GM12873 (cell line): ENCODE data around the gene PAPSS1.

ENCODE experiments used
- CTCF ChIP-seq: IDR thresholded peaks from 2 replicates; pipeline ENCODE4 v1.5.1; 2012; ENCODE audit warnings: low read depth, mild to moderate bottlenecking, moderate library complexity, low read length, control low read depth; ENCODE audit not compliant: insufficient read depth; ENCODE audit errors: missing control alignments

The PAPSS1 gene

GRCh38 chr4:107665001-107665400, 55.0 kb downstream of the PAPSS1 start:
- no peak for TF ChIP-seq CTCF

- TF ChIP-seq CTCF: no peak
Observed at GRCh38 chr4:107658400-107659336, 61.4 kb downstream of the PAPSS1 start.

- TF ChIP-seq CTCF: no peak
Observed at GRCh38 chr4:107655289-107655688, 64.7 kb downstream of the PAPSS1 start.

GRCh38 chr4:107654694-107655093, 65.3 kb downstream of the PAPSS1 start:
- no peak for TF ChIP-seq CTCF

GRCh38 chr4:107650251-107650650, 69.8 kb downstream of the PAPSS1 start:
- no peak for TF ChIP-seq CTCF

GRCh38 chr4:107648178-107648991, 71.6 kb downstream of the PAPSS1 start:
- no peak for TF ChIP-seq CTCF

GRCh38 chr4:107647591-107647990, 72.4 kb downstream of the PAPSS1 start:
- no peak for TF ChIP-seq CTCF
